Keratinocyte (primary cell): Measurements from ENCODE around the gene EYA4. TPM values are rescaled to one million over a fixed set of nuclear protein-coding genes. Genes with fewer than 3 reads are reported as not detected.

Experiments
- DNase-seq: peaks from one replicate; pipeline ENCODE4 v3.0.0-alpha.2; 2011; ENCODE audit warnings: low read depth, missing footprints, low spot score
- FAIRE-seq: peaks from 2 replicates; lab custom pipeline; 2011; peaks lifted over from hg19 to GRCh38; lab: Jason Lieb, UNC
- H2AFZ ChIP-seq: 2 replicates; pipeline ENCODE4 v1.6.0; 2012; ENCODE audit warnings: low read length, control low read depth, inconsistent platforms; ENCODE audit not compliant: control insufficient read depth
- H3K27ac ChIP-seq: 2 replicates; pipeline ENCODE4 v1.5.1; 2011; ENCODE audit warnings: low read length; ENCODE audit not compliant: control insufficient read depth, insufficient read depth
- H3K27me3 ChIP-seq: 3 replicates; pipeline ENCODE4 v1.6.0; 2011; ENCODE audit warnings: low read length; ENCODE audit not compliant: control insufficient read depth, insufficient read depth; ENCODE audit errors: extremely low read depth
- H3K36me3 ChIP-seq, 2 experiments: 2 replicates in 1 of 2; 3 replicates in 1 of 2; pipeline ENCODE4 v1.5.1; 2011; ENCODE audit warnings: low read length in 2 of 2, mild to moderate bottlenecking in 1 of 2; ENCODE audit not compliant: control insufficient read depth in 2 of 2, insufficient read depth in 2 of 2; ENCODE audit errors: extremely low read depth in 1 of 2
- H3K4me1 ChIP-seq: 3 replicates; pipeline ENCODE4 v1.5.1; 2011; ENCODE audit warnings: low read length; ENCODE audit not compliant: control insufficient read depth, insufficient read depth; ENCODE audit errors: extremely low read depth
- H3K4me2 ChIP-seq: 3 replicates; pipeline ENCODE4 v1.6.0; 2011; ENCODE audit warnings: low read depth, low read length; ENCODE audit not compliant: control insufficient read depth, insufficient read depth; ENCODE audit errors: extremely low read depth
- H3K4me3 ChIP-seq, 3 experiments: fragments of 200-600 bp in 1 of 3; sonication (generic) in 1 of 3; 2 replicates in 2 of 3; 3 replicates in 1 of 3; pipeline ENCODE4 v1.5.1; 2011 to 2016; ENCODE audit warnings: low read length in 3 of 3, mild to moderate bottlenecking in 3 of 3, control low read depth in 2 of 3, inconsistent platforms in 1 of 3, low read depth in 1 of 3, mixed read lengths in 1 of 3, mixed run types in 1 of 3, moderate library complexity in 1 of 3; ENCODE audit not compliant: control insufficient read depth in 2 of 3, insufficient read depth in 2 of 3; ENCODE audit errors: extremely low read depth in 1 of 3
- H3K79me2 ChIP-seq: 2 replicates; pipeline ENCODE4 v1.6.0; 2012; ENCODE audit warnings: low read length; ENCODE audit not compliant: control insufficient read depth, insufficient read depth
- H3K9ac ChIP-seq: 3 replicates; pipeline ENCODE4 v1.6.0; 2011; ENCODE audit warnings: low read length; ENCODE audit not compliant: control insufficient read depth, insufficient read depth; ENCODE audit errors: extremely low read depth
- H3K9me1 ChIP-seq: 3 replicates; pipeline ENCODE4 v1.6.0; 2011; ENCODE audit warnings: low read length; ENCODE audit not compliant: control insufficient read depth, insufficient read depth; ENCODE audit errors: extremely low read depth
- H3K9me3 ChIP-seq: 2 replicates; pipeline ENCODE4 v1.5.1; 2012; ENCODE audit warnings: low read depth, low read length; ENCODE audit not compliant: control insufficient read depth
- H4K20me1 ChIP-seq: 3 replicates; pipeline ENCODE4 v1.6.0; 2011; ENCODE audit warnings: low read length; ENCODE audit not compliant: control insufficient read depth, insufficient read depth; ENCODE audit errors: extremely low read depth
- EZH2 ChIP-seq: IDR thresholded peaks from one replicate; pipeline ENCODE4 v1.6.1; 2012; ENCODE audit warnings: inconsistent platforms, mild to moderate bottlenecking, low read length, moderate library complexity
- dilution Hi-C: fragments of 300-500 bp; cut with MboI; formaldehyde crosslinking; loops from one replicate; pipeline ENCODE4 v1.7.0; 2020; ENCODE audit warnings: low sequenced_read_pairs; ENCODE audit not compliant: extremely low pct_ligation_motif_present
- polyA plus RNA-seq, 5 experiments: library from polyadenylated mRNA; depleted of rRNA in 3 of 5; stranded (reverse) in 3 of 5; stranded (forward) in 1 of 5; unstranded in 1 of 5; fragments of >200 nt; gene quantifications; 1 replicate in 1 of 5; 2 replicates in 3 of 5; 3 replicates in 1 of 5; pipeline versions ENCODE4 v1.2.1 to v1.2.3, GENCODE V29; 2011 to 2012; ENCODE audit warnings: missing spikeins in 2 of 5, low read depth in 1 of 5, low replicate concordance in 1 of 5
- TF ChIP-seq, protein P1 (sequence below), 3 experiments: IDR thresholded peaks in 1 of 3; conservative IDR thresholded peaks in 1 of 3; optimal IDR thresholded peaks in 1 of 3; 2 replicates in 2 of 3; 3 replicates in 1 of 3; pipeline versions ENCODE3 to v1.5.1; 2011; ENCODE audit warnings: low read length in 3 of 3, mild to moderate bottlenecking in 3 of 3, moderate library complexity in 2 of 3, control low read depth in 1 of 3, inconsistent platforms in 1 of 3; ENCODE audit not compliant: insufficient read depth in 2 of 3; ENCODE audit errors: extremely low read depth in 1 of 3

EYA4 gene
- polyA plus RNA-seq, 1 donor (not counting 4 experiments of a cell fraction or from before 2014, with no cell fraction given): 0.01 TPM

DNA sequence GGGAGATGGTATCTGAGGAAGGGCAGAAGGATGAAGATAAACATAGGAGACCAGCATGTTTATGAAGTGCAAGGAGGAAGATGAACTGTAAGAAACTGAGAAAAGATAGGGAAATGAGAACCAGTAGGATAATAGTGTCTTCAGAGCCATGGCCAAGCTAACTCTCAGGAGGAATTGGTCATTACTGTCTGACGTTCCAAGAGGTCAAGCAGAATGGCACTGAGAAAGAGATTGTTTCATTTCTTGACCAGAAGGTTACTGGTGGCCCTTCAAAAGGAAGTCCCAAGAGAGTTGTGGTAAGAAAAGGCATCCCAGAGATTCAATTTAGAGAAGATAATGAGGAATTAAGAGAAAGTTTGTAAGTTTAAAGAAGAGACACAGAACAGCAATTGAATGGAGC is 47.5 kb downstream of the EYA4 start:
- no peak for DNase-seq
- no peaks in the 10 kb centered on the region for H4K20me1 ChIP-seq
- no peaks in the 10 kb centered on the region for H3K36me3 ChIP-seq
- no peaks in the 10 kb centered on the region for H3K27me3 ChIP-seq
- no peak overlapping the region for H3K4me3 ChIP-seq
- no peaks in the 10 kb centered on the region for H3K9me3 ChIP-seq
- no peaks in the 10 kb centered on the region for H3K79me2 ChIP-seq
- H3K27ac ChIP-seq: no peak overlapping the region
- no peak overlapping the region for H3K4me2 ChIP-seq
- FAIRE-seq: no peak
- no peak overlapping the region for H3K9ac ChIP-seq
- no peaks in the 10 kb centered on the region for H3K4me1 ChIP-seq
- dilution Hi-C loops: no loop called here
- no peak overlapping the region for H2AFZ ChIP-seq
- no peaks in the 10 kb centered on the region for H3K9me1 ChIP-seq
- no peak for TF ChIP-seq EZH2
- TF ChIP-seq, protein P1, sequence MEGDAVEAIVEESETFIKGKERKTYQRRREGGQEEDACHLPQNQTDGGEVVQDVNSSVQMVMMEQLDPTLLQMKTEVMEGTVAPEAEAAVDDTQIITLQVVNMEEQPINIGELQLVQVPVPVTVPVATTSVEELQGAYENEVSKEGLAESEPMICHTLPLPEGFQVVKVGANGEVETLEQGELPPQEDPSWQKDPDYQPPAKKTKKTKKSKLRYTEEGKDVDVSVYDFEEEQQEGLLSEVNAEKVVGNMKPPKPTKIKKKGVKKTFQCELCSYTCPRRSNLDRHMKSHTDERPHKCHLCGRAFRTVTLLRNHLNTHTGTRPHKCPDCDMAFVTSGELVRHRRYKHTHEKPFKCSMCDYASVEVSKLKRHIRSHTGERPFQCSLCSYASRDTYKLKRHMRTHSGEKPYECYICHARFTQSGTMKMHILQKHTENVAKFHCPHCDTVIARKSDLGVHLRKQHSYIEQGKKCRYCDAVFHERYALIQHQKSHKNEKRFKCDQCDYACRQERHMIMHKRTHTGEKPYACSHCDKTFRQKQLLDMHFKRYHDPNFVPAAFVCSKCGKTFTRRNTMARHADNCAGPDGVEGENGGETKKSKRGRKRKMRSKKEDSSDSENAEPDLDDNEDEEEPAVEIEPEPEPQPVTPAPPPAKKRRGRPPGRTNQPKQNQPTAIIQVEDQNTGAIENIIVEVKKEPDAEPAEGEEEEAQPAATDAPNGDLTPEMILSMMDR (optimal IDR thresholded peaks at IDR 0.05 in 1 of 3, IDR thresholded peaks at IDR 0.05 in 1 of 3, conservative IDR thresholded peaks at IDR 0.05 in 1 of 3; ENCODE audit: extremely low read depth in 1 of 3, insufficient read depth in 2 of 3, low read length in 3 of 3): no peak

DNA sequence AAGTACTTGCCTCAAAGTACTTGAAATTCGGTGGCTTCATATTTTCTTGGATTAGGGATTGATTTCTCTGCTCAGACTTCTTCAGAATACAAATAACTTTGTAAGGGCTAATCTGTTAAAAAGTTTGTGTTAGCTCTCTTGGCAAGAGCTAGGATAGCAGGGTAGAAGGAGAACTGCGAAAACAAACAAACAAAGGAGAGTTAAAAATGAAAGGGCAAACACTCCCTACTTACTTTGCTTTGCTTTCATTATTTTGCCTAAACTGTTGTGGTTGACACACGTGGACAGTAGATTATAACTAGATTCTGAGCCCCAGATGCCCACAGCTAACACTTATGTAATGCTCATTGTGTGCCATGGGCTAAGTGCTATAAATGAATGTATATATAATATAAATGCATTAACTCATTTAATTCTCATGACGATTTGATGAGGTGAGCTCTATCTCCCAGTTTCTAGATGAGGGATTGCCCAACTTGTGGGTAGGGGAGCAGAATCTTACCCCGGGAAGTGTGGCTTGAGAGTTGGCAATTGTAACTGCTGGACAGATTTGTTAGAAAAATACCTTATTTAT is 48.7 kb downstream of the EYA4 start:
- H4K20me1 ChIP-seq: no peaks in the 10 kb centered on the region
- no peak overlapping the region for H2AFZ ChIP-seq
- H3K79me2 ChIP-seq: no peaks in the 10 kb centered on the region
- H3K4me2 ChIP-seq: no peak overlapping the region
- FAIRE-seq: no peak
- TF ChIP-seq EZH2: no peak
- TF ChIP-seq, protein P1 (optimal IDR thresholded peaks at IDR 0.05 in 1 of 3, IDR thresholded peaks at IDR 0.05 in 1 of 3, conservative IDR thresholded peaks at IDR 0.05 in 1 of 3; ENCODE audit: extremely low read depth in 1 of 3, insufficient read depth in 2 of 3, low read length in 3 of 3): no peak
- no peaks in the 10 kb centered on the region for H3K27me3 ChIP-seq
- H3K9ac ChIP-seq: no peak overlapping the region
- no peaks in the 10 kb centered on the region for H3K9me3 ChIP-seq
- DNase-seq: no peak
- no peak overlapping the region for H3K4me3 ChIP-seq
- H3K27ac ChIP-seq: no peak overlapping the region
- dilution Hi-C loops: no loop called here
- no peaks in the 10 kb centered on the region for H3K4me1 ChIP-seq
- H3K9me1 ChIP-seq: no peaks in the 10 kb centered on the region
- H3K36me3 ChIP-seq: no peaks in the 10 kb centered on the region
